CD4-positive, alpha-beta T cell (primary cell): ENCODE measurements around the gene METTL24. TPM values are rescaled to one million over a fixed set of nuclear protein-coding genes. Genes with fewer than 3 reads are reported as not detected.

Experiments used
- ATAC-seq: fragments of 200-7000 bp; cut with Tn5 transposase; one replicate; pipeline ENCODE4 v1.10.0; 2022; ENCODE audit warnings: mild to moderate bottlenecking; ENCODE audit not compliant: poor library complexity
- CTCF ChIA-PET: fragments of 350-600 bp; sonication (Branson Sonifier 250); formaldehyde crosslinking; loops from one replicate; lab custom pipeline; 2021; ENCODE audit warnings: antibody characterized with exemption, inconsistent platforms; lab: Charles Lee
- POLR2A ChIA-PET: fragments of 350-600 bp; sonication (Branson Sonifier 250); formaldehyde crosslinking; loops from one replicate; lab custom pipeline; 2021; ENCODE audit warnings: antibody characterized with exemption, inconsistent platforms; lab: Charles Lee
- DNase-seq, 14 experiments: peaks; one replicate each; pipeline ENCODE4 v3.0.0-alpha.2; 2013 to 2020; ENCODE audit warnings: mixed read lengths in 2 of 14
- H3K27ac ChIP-seq, 2 donors: one replicate each; pipeline versions ENCODE4 v1.5.1 to v1.7.0; 2013; ENCODE audit warnings: low read length in 2 of 2, low read depth in 1 of 2, mild to moderate bottlenecking in 1 of 2
- H3K27me3 ChIP-seq, 2 experiments: 1 replicate in 1 of 2; 2 replicates in 1 of 2; pipeline versions ENCODE4 v1.6.1 to v1.7.0; 2013; ENCODE audit warnings: low read length in 2 of 2, control low read depth in 1 of 2, mild to moderate bottlenecking in 1 of 2, moderate library complexity in 1 of 2; ENCODE audit not compliant: insufficient read depth in 2 of 2, control insufficient read depth in 1 of 2
- H3K36me3 ChIP-seq: one replicate; pipeline ENCODE4 v1.6.1; 2013; ENCODE audit warnings: low read length, control low read depth; ENCODE audit not compliant: insufficient read depth
- H3K4me1 ChIP-seq: one replicate; pipeline ENCODE4 v1.6.1; 2013; ENCODE audit warnings: low read length, control low read depth; ENCODE audit not compliant: insufficient read depth
- H3K4me3 ChIP-seq: one replicate; pipeline ENCODE4 v1.5.1; 2013; ENCODE audit warnings: mild to moderate bottlenecking, low read length, moderate library complexity
- H3K9me3 ChIP-seq, 2 experiments: 1 replicate in 1 of 2; 2 replicates in 1 of 2; pipeline versions ENCODE4 v1.6.1 to v1.7.0; 2013; ENCODE audit warnings: low read length in 2 of 2, mild to moderate bottlenecking in 2 of 2, control low read depth in 1 of 2, moderate library complexity in 1 of 2; ENCODE audit not compliant: control insufficient read depth in 1 of 2, insufficient read depth in 1 of 2
- H3K27ac Mint-ChIP-seq: one replicate; pipeline ENCODE4 v1.8.0; 2020; ENCODE audit warnings: mixed read lengths
- H3K27me3 Mint-ChIP-seq: one replicate; pipeline ENCODE4 v1.8.0; 2021; ENCODE audit warnings: mixed read lengths
- H3K36me3 Mint-ChIP-seq: one replicate; pipeline ENCODE4 v1.8.0; 2021; ENCODE audit warnings: low read depth, mixed read lengths
- H3K4me1 Mint-ChIP-seq: one replicate; pipeline ENCODE4 v1.8.0; 2021; ENCODE audit warnings: low read depth, mixed read lengths
- H3K4me3 Mint-ChIP-seq: one replicate; pipeline ENCODE4 v1.8.0; 2020; ENCODE audit warnings: mild to moderate bottlenecking, mixed read lengths
- H3K9me3 Mint-ChIP-seq: one replicate; pipeline ENCODE4 v1.8.0; 2020; ENCODE audit warnings: mixed read lengths
- CTCF ChIP-seq: fragments of 200-600 bp; IDR thresholded peaks from one replicate; pipeline ENCODE4 v1.8.0; 2022; ENCODE audit warnings: antibody characterized with exemption, mild to moderate bottlenecking
- intact Hi-C, 2 experiments: fragments of 100-400 bp; cut with DNase I in 1 of 2; cut with micrococcal nuclease in 1 of 2; formaldehyde crosslinking; loops; one replicate each; pipeline versions ENCODE4 v1.15.1 to v1.9.0; 2023 to 2025; cut with DNase I, micrococcal nuclease
- total RNA-seq, 174 experiments: library from RNA in 2 of 174; stranded (reverse) in 2 of 174; gene quantifications; one replicate each; pipeline ENCODE4 v1.2.3 and lab custom pipeline; 2021 to 2026

METTL24 gene
- total RNA-seq, 2 experiments from 2014 or later = not detected

- H3K9me3 ChIP-seq = no peaks in the 10 kb centered on the region
- no peaks in the 10 kb centered on the region for H3K27me3 ChIP-seq
- CTCF ChIA-PET = no interaction called here
- no peaks in the 10 kb centered on the region for H3K4me1 ChIP-seq
- POLR2A ChIA-PET = no interaction called here
- ATAC-seq = no peak
- Mint-ChIP-seq H3K4me3 (no peak overlapping the region), H3K9me3 (no peaks in the 10 kb centered on the region), H3K36me3 (no peaks in the 10 kb centered on the region), H3K27me3 (no peaks in the 10 kb centered on the region), H3K27ac (no peak overlapping the region), H3K4me1 (no peaks in the 10 kb centered on the region)
- intact Hi-C loops = no loop called here
- H3K27ac ChIP-seq = no peak overlapping the region
- no peak for TF ChIP-seq CTCF
- no peak overlapping the region for H3K4me3 ChIP-seq
- H3K36me3 ChIP-seq = no peaks in the 10 kb centered on the region
- DNase-seq = no peak
Measured at GRCh38 chr6:110348961-110349690, 9.0 kb downstream of the METTL24 start.

- Mint-ChIP-seq H3K9me3 (no peaks in the 10 kb centered on the region), H3K4me3 (no peak overlapping the region), H3K27ac (no peak overlapping the region), H3K4me1 (no peaks in the 10 kb centered on the region), H3K27me3 (no peaks in the 10 kb centered on the region), H3K36me3 (no peaks in the 10 kb centered on the region)
- intact Hi-C loops = no loop called here
- no peaks in the 10 kb centered on the region for H3K36me3 ChIP-seq
- no peak overlapping the region for H3K27ac ChIP-seq
- H3K27me3 ChIP-seq = no peaks in the 10 kb centered on the region
- CTCF ChIA-PET = no interaction called here
- H3K4me1 ChIP-seq = no peaks in the 10 kb centered on the region
- ATAC-seq (no peak), DNase-seq (no peak)
- no peak overlapping the region for H3K4me3 ChIP-seq
- POLR2A ChIA-PET = no interaction called here
- TF ChIP-seq CTCF = no peak
- H3K9me3 ChIP-seq = no peaks in the 10 kb centered on the region
Measured at GRCh38 chr6:110345025-110345424, 13.1 kb downstream of the METTL24 start.

DNA sequence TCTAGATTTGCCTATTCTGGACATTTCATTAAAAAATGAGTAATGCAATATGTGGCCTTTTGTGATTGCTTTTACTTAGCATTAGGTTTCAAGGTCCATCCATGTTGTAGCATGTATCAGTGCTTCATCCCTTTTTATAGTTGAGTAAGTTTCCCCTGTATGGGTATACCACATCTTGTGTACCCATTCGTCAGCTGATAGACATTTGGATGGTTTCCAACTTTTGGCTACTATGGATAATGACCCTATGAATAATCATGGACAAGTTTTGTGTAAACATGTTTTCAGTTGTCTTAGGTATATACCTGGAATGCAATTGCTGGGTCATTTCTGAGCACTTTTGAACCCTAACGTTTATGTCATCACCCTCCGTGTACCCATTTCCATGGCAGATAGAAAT, 15.4 kb downstream of the METTL24 start:
- Mint-ChIP-seq H3K27ac (no peak overlapping the region), H3K4me3 (no peak overlapping the region), H3K9me3 (no peaks in the 10 kb centered on the region), H3K27me3 (no peaks in the 10 kb centered on the region), H3K36me3 (no peaks in the 10 kb centered on the region), H3K4me1 (no peaks in the 10 kb centered on the region)
- POLR2A ChIA-PET = no interaction called here
- Histone ChIP-seq H3K36me3 (no peaks in the 10 kb centered on the region), H3K27me3 (no peaks in the 10 kb centered on the region), H3K4me1 (no peaks in the 10 kb centered on the region), H3K9me3 (no peaks in the 10 kb centered on the region), H3K27ac (no peak overlapping the region), H3K4me3 (no peak overlapping the region)
- TF ChIP-seq CTCF = no peak
- intact Hi-C loops = no loop called here
- CTCF ChIA-PET = no interaction called here
- ATAC-seq (no peak), DNase-seq (no peak)
